Skeletal muscle tissue (tissue), 4 donors: Measurements from ENCODE around the gene KCNIP4. TPM values are rescaled to one million over a fixed set of nuclear protein-coding genes. Genes with fewer than 3 reads are reported as not detected.

Experiments used
- H3K27ac ChIP-seq: one replicate; pipeline ENCODE4 v1.7.0; 2013; ENCODE audit warnings: mild to moderate bottlenecking, low read depth, low read length, inconsistent platforms
- H3K27me3 ChIP-seq, 3 donors: one replicate each; pipeline ENCODE4 v1.7.0; 2013; ENCODE audit warnings: low read length in 3 of 3; ENCODE audit not compliant: control insufficient read depth in 3 of 3, insufficient read depth in 3 of 3
- H3K36me3 ChIP-seq, 3 donors: one replicate each; pipeline ENCODE4 v1.7.0; 2013; ENCODE audit warnings: low read length in 3 of 3; ENCODE audit not compliant: control insufficient read depth in 3 of 3, insufficient read depth in 3 of 3
- H3K4me1 ChIP-seq, 3 donors: one replicate each; pipeline ENCODE4 v1.7.0; 2013; ENCODE audit warnings: low read length in 3 of 3, mild to moderate bottlenecking in 3 of 3; ENCODE audit not compliant: control insufficient read depth in 3 of 3, insufficient read depth in 3 of 3
- H3K4me3 ChIP-seq, 3 donors: one replicate each; pipeline ENCODE4 v1.7.0; 2013; ENCODE audit warnings: low read length in 3 of 3
- H3K9ac ChIP-seq, 3 donors: one replicate each; pipeline ENCODE4 v1.7.0; 2013; ENCODE audit warnings: low read length in 3 of 3, mild to moderate bottlenecking in 3 of 3, moderate library complexity in 2 of 3, low read depth in 1 of 3
- H3K9me3 ChIP-seq, 3 donors: one replicate each; pipeline ENCODE4 v1.7.0; 2013; ENCODE audit warnings: low read length in 3 of 3; ENCODE audit not compliant: control insufficient read depth in 3 of 3
- total RNA-seq: library from RNA; depleted of rRNA; stranded (reverse); fragments of >200 nt; gene quantifications from one replicate; pipeline ENCODE4 v1.2.3, GENCODE V29; 2014
- donor health status: Osteomylitis.

KCNIP4 gene
- total RNA-seq, 1 donor from 2014 or later, result 0.52 TPM

- Histone ChIP-seq H3K4me3 (no peak overlapping the region), H3K27me3 (no peaks in the 10 kb centered on the region), H3K36me3 (no peaks in the 10 kb centered on the region), H3K27ac (no peak overlapping the region), H3K9me3 (no peaks in the 10 kb centered on the region), H3K9ac (no peak overlapping the region), H3K4me1 (no peaks in the 10 kb centered on the region)
Observed at GRCh38 chr4:21752616-21753015, 196.0 kb downstream of the KCNIP4 start.

DNA sequence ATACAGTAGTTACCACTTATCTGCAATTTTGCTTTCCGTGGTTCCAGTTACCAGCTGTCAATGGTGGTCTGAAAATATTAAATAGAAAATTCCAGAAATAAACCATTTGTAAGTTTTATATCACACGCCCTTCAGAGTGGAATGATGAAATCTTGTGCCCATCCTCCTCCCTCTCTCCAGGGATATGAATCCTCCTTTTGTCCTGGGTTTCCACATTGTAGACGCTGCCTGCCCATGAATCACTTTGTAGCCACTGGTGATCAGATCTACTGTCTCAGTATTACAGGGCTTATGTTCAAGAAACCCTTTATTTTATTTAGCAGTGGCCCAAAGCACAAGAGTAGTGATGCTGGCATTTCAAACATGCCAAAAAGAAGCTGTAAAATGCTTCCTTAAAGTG is 198.6 kb downstream of the KCNIP4 start:
- Histone ChIP-seq H3K27me3 (no peaks in the 10 kb centered on the region), H3K9me3 (no peaks in the 10 kb centered on the region), H3K36me3 (no peaks in the 10 kb centered on the region), H3K4me1 (no peaks in the 10 kb centered on the region), H3K4me3 (no peak overlapping the region), H3K9ac (no peak overlapping the region), H3K27ac (no peak overlapping the region)

DNA sequence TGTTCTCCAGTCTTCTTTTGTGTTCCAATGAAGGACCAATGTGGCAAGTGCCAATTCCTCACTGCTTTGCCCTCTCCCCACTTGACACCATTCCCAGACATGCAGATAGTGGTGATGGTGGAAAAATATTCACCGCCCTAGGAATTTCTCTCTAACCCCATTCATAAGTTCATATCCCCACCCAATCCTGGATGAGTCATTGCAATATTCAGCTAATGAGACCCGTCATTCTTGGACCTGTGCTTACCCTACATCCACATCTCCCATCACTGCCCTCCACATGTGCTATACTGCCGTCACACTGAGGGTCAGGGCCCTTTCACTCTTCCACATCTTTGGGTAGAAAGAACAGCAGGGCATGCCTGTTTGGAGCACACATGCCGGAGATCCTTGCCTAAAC is 199.2 kb downstream of the KCNIP4 start:
- Histone ChIP-seq H3K36me3 (no peaks in the 10 kb centered on the region), H3K27me3 (no peaks in the 10 kb centered on the region), H3K9me3 (no peaks in the 10 kb centered on the region), H3K9ac (no peak overlapping the region), H3K4me1 (no peaks in the 10 kb centered on the region), H3K4me3 (no peak overlapping the region), H3K27ac (no peak overlapping the region)

- Histone ChIP-seq H3K36me3 (no peaks in the 10 kb centered on the region), H3K4me1 (no peaks in the 10 kb centered on the region), H3K9me3 (peaks cover 0 to 4% (median 0%) of the 10 kb centered on the region in 3 donors), H3K27ac (no peak overlapping the region), H3K27me3 (no peaks in the 10 kb centered on the region), H3K9ac (no peak overlapping the region), H3K4me3 (no peak overlapping the region)
Observed at GRCh38 chr4:21744046-21744445, 204.5 kb downstream of the KCNIP4 start.

DNA sequence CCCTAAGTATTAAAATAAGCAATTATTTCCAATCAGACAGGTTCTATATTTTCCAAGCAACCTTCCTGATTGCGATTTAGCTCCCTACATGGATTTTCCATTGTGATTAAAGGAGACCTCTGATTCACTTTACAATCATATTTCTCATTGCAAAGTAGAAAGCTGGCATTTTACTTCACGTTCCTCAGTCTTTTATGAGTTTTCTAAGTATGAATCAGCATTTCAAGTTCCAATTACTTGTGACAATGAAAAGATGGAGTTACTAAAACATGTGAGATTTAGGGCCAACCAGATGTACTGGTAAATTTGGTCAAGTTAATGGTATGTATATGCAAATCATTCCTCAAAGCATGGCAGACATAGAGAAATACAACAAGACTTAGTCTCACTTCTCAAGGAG is 206.2 kb downstream of the KCNIP4 start:
- H3K27me3 ChIP-seq, result no peaks in the 10 kb centered on the region
- peaks cover 0 to 4% (median 0%) of the 10 kb centered on the region in 3 donors for H3K9me3 ChIP-seq
- no peak overlapping the region for H3K27ac ChIP-seq
- no peak overlapping the region for H3K4me3 ChIP-seq
- no peaks in the 10 kb centered on the region for H3K4me1 ChIP-seq
- H3K36me3 ChIP-seq, result no peaks in the 10 kb centered on the region
- H3K9ac ChIP-seq, result no peak overlapping the region

- H3K9me3 ChIP-seq, result peaks cover 0 to 4% (median 0%) of the 10 kb centered on the region in 3 donors
- no peaks in the 10 kb centered on the region for H3K36me3 ChIP-seq
- no peaks in the 10 kb centered on the region for H3K4me1 ChIP-seq
Observed at GRCh38 chr4:21738821-21739220, 209.8 kb downstream of the KCNIP4 start.

GRCh38 chr4:21735866-21736265 is 212.7 kb downstream of the KCNIP4 start:
- Histone ChIP-seq H3K9ac (no peak overlapping the region), H3K9me3 (no peaks in the 10 kb centered on the region), H3K4me1 (no peaks in the 10 kb centered on the region), H3K4me3 (no peak overlapping the region), H3K27me3 (no peaks in the 10 kb centered on the region), H3K27ac (no peak overlapping the region), H3K36me3 (no peaks in the 10 kb centered on the region)

More at GRCh38 chr4:21738821-21739220, 209.8 kb downstream of the KCNIP4 start:
- Histone ChIP-seq H3K4me3 (no peak overlapping the region), H3K27me3 (no peaks in the 10 kb centered on the region), H3K27ac (no peak overlapping the region), H3K9ac (no peak overlapping the region)

- no peak overlapping the region for H3K4me3 ChIP-seq
Observed at GRCh38 chr4:21733894-21734630, 214.5 kb downstream of the KCNIP4 start.

DNA sequence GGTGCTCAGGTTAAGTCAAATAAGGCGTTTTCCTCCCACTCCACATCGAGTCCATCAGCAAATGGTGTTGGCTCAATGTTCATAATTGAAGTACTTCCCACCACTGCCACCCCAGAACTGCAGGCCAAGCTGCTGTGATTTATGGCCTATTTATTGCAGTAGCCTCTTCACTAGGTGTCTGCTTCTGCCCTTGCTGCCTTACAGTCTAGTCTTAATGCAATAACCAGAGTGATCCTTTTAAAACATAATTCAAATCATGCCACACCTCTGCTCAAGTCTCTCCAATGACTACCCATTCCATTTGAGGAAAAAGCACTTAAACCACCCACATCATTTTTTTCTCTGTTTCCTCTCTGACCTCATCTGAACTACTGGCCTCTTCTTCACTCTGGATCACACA is 220.3 kb downstream of the KCNIP4 start:
- Histone ChIP-seq H3K27me3 (no peaks in the 10 kb centered on the region), H3K9me3 (no peaks in the 10 kb centered on the region), H3K4me3 (no peak overlapping the region), H3K9ac (no peak overlapping the region), H3K27ac (no peak overlapping the region), H3K36me3 (no peaks in the 10 kb centered on the region), H3K4me1 (no peaks in the 10 kb centered on the region)

More at GRCh38 chr4:21733894-21734630, 214.5 kb downstream of the KCNIP4 start:
- Histone ChIP-seq H3K27me3 (no peaks in the 10 kb centered on the region), H3K4me1 (no peaks in the 10 kb centered on the region), H3K27ac (no peak overlapping the region), H3K9me3 (no peaks in the 10 kb centered on the region), H3K9ac (no peak overlapping the region), H3K36me3 (no peaks in the 10 kb centered on the region)

GRCh38 chr4:21726255-21726815 is 222.2 kb downstream of the KCNIP4 start:
- Histone ChIP-seq H3K9me3 (no peaks in the 10 kb centered on the region), H3K27me3 (no peaks in the 10 kb centered on the region), H3K4me3 (no peak overlapping the region), H3K27ac (no peak overlapping the region), H3K36me3 (no peaks in the 10 kb centered on the region), H3K9ac (no peak overlapping the region), H3K4me1 (no peaks in the 10 kb centered on the region)
